Heart left ventricle (tissue), 16 donors: ENCODE results near the gene CAMTA1. TPM values are rescaled to one million over a fixed set of nuclear protein-coding genes. Genes with fewer than 3 reads are reported as not detected.
A peak's percentile ranks its signal among the peaks of the same experiment; 100 is the strongest.

Experiments
- ATAC-seq, 4 donors: fragments of 200-7000 bp; cut with Tn5 transposase; one replicate each; pipeline ENCODE4 v1.9.1; 2020 to 2022; ENCODE audit warnings: moderate library complexity in 4 of 4, mild to moderate bottlenecking in 3 of 4, moderate number of reproducible peaks in 1 of 4
- DNase-seq, 5 donors: peaks; one replicate each; pipeline ENCODE4 v3.0.0-alpha.2; 2020
- H3K27ac ChIP-seq, 12 donors: fragments of 200-600 bp; sonication (generic) in 4 of 12; one replicate each; pipeline versions ENCODE4 v1.5.0 to v1.8.0; 2016 to 2022; ENCODE audit warnings: mild to moderate bottlenecking in 2 of 12
- H3K27me3 ChIP-seq, 9 donors: fragments of 200-600 bp; sonication (generic) in 2 of 9; one replicate each; pipeline versions ENCODE4 v1.5.1 to v1.8.0; 2016 to 2022; ENCODE audit warnings: mild to moderate bottlenecking in 3 of 9
- H3K36me3 ChIP-seq, 9 donors: fragments of 200-600 bp; sonication (generic) in 2 of 9; one replicate each; pipeline versions ENCODE4 v1.5.0 to v1.8.0; 2018 to 2022; ENCODE audit warnings: mild to moderate bottlenecking in 2 of 9
- H3K4me1 ChIP-seq, 12 donors: fragments of 200-600 bp; sonication (generic) in 4 of 12; one replicate each; pipeline versions ENCODE4 v1.5.0 to v1.8.0; 2016 to 2022; ENCODE audit warnings: mild to moderate bottlenecking in 3 of 12
- H3K4me3 ChIP-seq, 12 donors: fragments of 200-600 bp; sonication (generic) in 4 of 12; one replicate each; pipeline versions ENCODE4 v1.5.0 to v1.8.0; 2017 to 2022; ENCODE audit warnings: mild to moderate bottlenecking in 9 of 12, moderate library complexity in 4 of 12
- H3K9me3 ChIP-seq, 12 donors: fragments of 200-600 bp; sonication (generic) in 4 of 12; one replicate each; pipeline versions ENCODE4 v1.5.0 to v1.8.0; 2016 to 2022; ENCODE audit warnings: mild to moderate bottlenecking in 1 of 12
- POLR2A ChIP-seq, 2 donors: fragments of 450-650 bp; IDR thresholded peaks; one replicate each; pipeline ENCODE4 v1.6.1; 2017; ENCODE audit warnings: antibody characterized with exemption in 2 of 2, mild to moderate bottlenecking in 2 of 2, moderate library complexity in 2 of 2
- WGBS, 4 donors: extraction: QIAGEN DNeasy Blood & Tissue Kit in 2 of 4; methylation state at CpG; one replicate each; pipeline versions ENCODE4 v1.1.5 to v1.1.7; 2013 to 2018; 5-methylcytosine and 5-hydroxymethylcytosine counted together
- intact Hi-C, 10 donors: fragments of 100-400 bp; cut with DNase I; formaldehyde crosslinking; loops; one replicate each; pipeline versions ENCODE4 v1.11.1 to v1.14.2; 2022
- polyA plus RNA-seq, 2 donors: library from polyadenylated mRNA; stranded (reverse); fragments of 200-250 nt; gene quantifications; one replicate each; pipeline ENCODE4 v1.2.3, GENCODE V29; 2013
- total RNA-seq, 9 donors: library from RNA; depleted of rRNA in 2 of 9; stranded (reverse); fragments of >200 nt in 2 of 9; fragmentation: NEBNext Ultra II Directional in 3 of 9; extraction: Animal tissue kit (Norgen Biotek cat#: 25700) in 3 of 9; gene quantifications; one replicate each; pipeline versions ENCODE4 v1.1.0 to v1.2.4, GENCODE V29; 2016 to 2023
- TF ChIP-seq, protein P1 (sequence below), 12 donors: fragments of 200-600 bp; sonication (generic) in 4 of 12; IDR thresholded peaks; one replicate each; pipeline versions ENCODE4 v1.5.0 to v1.8.0; 2018 to 2022; ENCODE audit warnings: antibody characterized with exemption in 12 of 12, mild to moderate bottlenecking in 5 of 12
- donor health status: ischemic (EF 13 %, LVEDD 7.1; RV severe dilation, severe dysfunction).
- donor health status: healthy with polysubstance abuse.
- donor health status: DM: no; HTN: yes; CAD: no.
- donor health status: DM: no; HTN: no; CAD: no.
- donor health status: ischemic (EF 25% LVEDD 6.9; RV normal size, moderate dysfunction).
- donor health status: ischemic (EF 25% LVEDD 5.7; RV mildly dilated, moderate dysfunction).
- donor health status: healthy.
- donor health status: DM: yes; HTN: yes; CAD: no.
- donor health status: ischemic (EF 35%, LVEDD 5.7; RV mildly dilated, moderate dysfunction).
- donor health status: nonischemic (EF 11% LVEDD 7.7; RV severe dilation, severe dysfunction).
- donor health status: DM: yes; HTN: yes; CAD: no.
- donor health status: PGD.
- donor health status: ischemic (EF 29% LVEDD 5.4; RV normal size, mild dysfunction).
- donor health status: nonischemic (EF 23%, LVEDD 6.1; RV moderate dilation, normal function).

CAMTA1 gene
- total and polyA plus RNA-seq, 11 donors: 114 to 303 (median 137) TPM

DNA sequence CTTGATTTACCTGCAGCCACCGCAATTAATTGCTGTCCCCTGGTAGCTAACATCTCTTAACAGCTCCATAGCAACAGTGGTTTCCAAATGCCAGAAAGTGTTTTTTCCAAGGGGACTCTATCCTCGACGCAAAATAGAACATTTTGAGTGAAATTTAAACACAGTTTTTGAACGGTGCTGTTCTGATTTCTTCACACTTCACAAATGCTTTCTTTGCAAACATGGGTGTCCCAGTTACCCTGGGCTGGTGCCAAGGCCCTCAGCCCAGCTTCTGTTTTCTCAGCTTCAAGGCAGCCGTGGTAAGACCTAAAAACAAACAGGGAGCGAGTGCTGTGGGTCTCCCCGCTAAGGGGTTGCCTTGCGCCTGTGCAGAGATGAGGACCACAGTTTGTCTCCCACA, 838.6 kb downstream of the CAMTA1 start:
- Histone ChIP-seq H3K36me3 (no peaks in the 10 kb centered on the region), H3K4me3 (no peak overlapping the region), H3K27ac (no peak overlapping the region), H3K27me3 (peaks cover 0 to 8% (median 0%) of the 10 kb centered on the region in 9 donors), H3K4me1 (peaks cover 0 to 24% (median 4%) of the 10 kb centered on the region in 12 donors), H3K9me3 (no peaks in the 10 kb centered on the region)
- intact Hi-C loops: no loop called here
- ATAC-seq: no peak
- WGBS, 4 donors: 80 to 93% (median 85%) methylated on average over 8 of the region's 8 CpGs
- TF ChIP-seq, protein P1, sequence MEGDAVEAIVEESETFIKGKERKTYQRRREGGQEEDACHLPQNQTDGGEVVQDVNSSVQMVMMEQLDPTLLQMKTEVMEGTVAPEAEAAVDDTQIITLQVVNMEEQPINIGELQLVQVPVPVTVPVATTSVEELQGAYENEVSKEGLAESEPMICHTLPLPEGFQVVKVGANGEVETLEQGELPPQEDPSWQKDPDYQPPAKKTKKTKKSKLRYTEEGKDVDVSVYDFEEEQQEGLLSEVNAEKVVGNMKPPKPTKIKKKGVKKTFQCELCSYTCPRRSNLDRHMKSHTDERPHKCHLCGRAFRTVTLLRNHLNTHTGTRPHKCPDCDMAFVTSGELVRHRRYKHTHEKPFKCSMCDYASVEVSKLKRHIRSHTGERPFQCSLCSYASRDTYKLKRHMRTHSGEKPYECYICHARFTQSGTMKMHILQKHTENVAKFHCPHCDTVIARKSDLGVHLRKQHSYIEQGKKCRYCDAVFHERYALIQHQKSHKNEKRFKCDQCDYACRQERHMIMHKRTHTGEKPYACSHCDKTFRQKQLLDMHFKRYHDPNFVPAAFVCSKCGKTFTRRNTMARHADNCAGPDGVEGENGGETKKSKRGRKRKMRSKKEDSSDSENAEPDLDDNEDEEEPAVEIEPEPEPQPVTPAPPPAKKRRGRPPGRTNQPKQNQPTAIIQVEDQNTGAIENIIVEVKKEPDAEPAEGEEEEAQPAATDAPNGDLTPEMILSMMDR (IDR thresholded peaks at IDR 0.05): no peak
- no peak for TF ChIP-seq POLR2A (IDR thresholded peaks at IDR 0.05)
- peak in 1 of 5 donors; percentile 35 for DNase-seq

DNA sequence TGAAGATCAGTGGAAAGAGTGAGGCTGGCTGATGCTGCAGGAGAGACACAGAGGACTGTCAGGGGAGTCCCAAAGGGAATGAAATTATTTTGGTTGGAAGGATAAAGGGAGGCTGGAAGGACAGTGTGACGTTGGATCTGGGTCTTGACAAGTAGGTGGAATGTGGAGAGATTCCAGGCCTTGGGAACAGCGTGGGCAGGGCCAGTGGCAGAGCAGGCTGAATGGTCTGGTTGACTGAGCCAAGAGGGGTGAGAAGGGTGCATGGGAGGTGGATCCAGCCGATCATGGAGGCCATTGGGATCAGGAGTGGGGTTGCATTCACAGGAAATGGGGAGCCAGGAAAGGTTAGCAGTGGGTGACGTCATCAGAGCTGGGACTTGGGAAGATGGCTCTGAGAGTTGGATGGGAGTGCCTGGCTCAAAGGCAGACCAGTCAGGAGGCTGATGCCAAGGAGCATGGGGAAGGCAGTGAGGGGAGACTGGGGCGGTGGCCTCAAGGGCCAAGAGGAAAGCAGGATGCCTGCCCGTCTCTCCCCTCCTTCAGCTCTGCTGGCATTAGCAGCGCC, 839.6 kb downstream of the CAMTA1 start:
- TF ChIP-seq, protein P1 (IDR thresholded peaks at IDR 0.05): no peak
- no peak for TF ChIP-seq POLR2A (IDR thresholded peaks at IDR 0.05)
- Histone ChIP-seq H3K36me3 (no peaks in the 10 kb centered on the region), H3K27me3 (peaks cover 0 to 8% (median 0%) of the 10 kb centered on the region in 9 donors), H3K9me3 (no peaks in the 10 kb centered on the region), H3K4me1 (peaks cover 0 to 25% (median 5%) of the 10 kb centered on the region in 12 donors), H3K4me3 (no peak overlapping the region), H3K27ac (no peak overlapping the region)
- no peak for ATAC-seq
- DNase-seq: peak in 1 of 5 donors; percentile 34
- intact Hi-C loops: no loop called here
- WGBS, 4 donors: 69 to 73% (median 70%) methylated on average over 6 to 7 of the region's 7 CpGs

- H3K36me3 ChIP-seq: no peaks in the 10 kb centered on the region
- TF ChIP-seq POLR2A (IDR thresholded peaks at IDR 0.05): no peak
- TF ChIP-seq, protein P1 (IDR thresholded peaks at IDR 0.05): no peak
- no peak overlapping the region for H3K4me3 ChIP-seq
- intact Hi-C loops: no loop called here
- H3K27me3 ChIP-seq: peaks cover 0 to 8% (median 0%) of the 10 kb centered on the region in 9 donors
- DNase-seq (peak in 1 of 5 donors; percentile 53), ATAC-seq (no peak)
- peaks cover 0 to 25% (median 5%) of the 10 kb centered on the region in 12 donors for H3K4me1 ChIP-seq
- no peak overlapping the region for H3K27ac ChIP-seq
- WGBS, 4 donors: 89 to 95% (median 91%) methylated on average over 12 of the region's 12 CpGs
- H3K9me3 ChIP-seq: no peaks in the 10 kb centered on the region
These were observed 840.1 kb downstream of the CAMTA1 start for GRCh38 chr1:7625401-7625800.

GRCh38 chr1:7628273-7628672, 843.0 kb downstream of the CAMTA1 start:
- WGBS, 4 donors: 41 to 47% (median 45%) methylated on average over 4 of the region's 4 CpGs
- no peak for TF ChIP-seq POLR2A (IDR thresholded peaks at IDR 0.05)
- intact Hi-C loops: no loop called here
- ATAC-seq: peak; percentile 45 to 74 (median 60)
- Histone ChIP-seq H3K4me1 (peaks cover 0 to 13% (median 4%) of the 10 kb centered on the region in 12 donors), H3K4me3 (no peak overlapping the region), H3K9me3 (no peaks in the 10 kb centered on the region), H3K27ac (no peak overlapping the region), H3K27me3 (peaks cover 0 to 5% (median 0%) of the 10 kb centered on the region in 9 donors), H3K36me3 (no peaks in the 10 kb centered on the region)
- peak in 3 of 5 donors; percentile 38 to 69 (median 51) for DNase-seq
